Panc1 (cell line): ENCODE data around the gene DLG3. TPM values are rescaled to one million over a fixed set of nuclear protein-coding genes. Genes with fewer than 3 reads are reported as not detected.

Source experiments
- ATAC-seq: fragments of 200-7000 bp; cut with Tn5 transposase; 2 replicates; pipeline ENCODE4 v1.9.1; 2020; ENCODE audit warnings: mild to moderate bottlenecking, moderate library complexity
- BruUV-seq: library from RNA; stranded (reverse); fragments of 400-500 nt; replicated peaks from 2 replicates; lab custom pipeline; 2021; lab: Mats Ljungman, UMichigan
- CTCF ChIA-PET: fragments of 300-600 bp; sonication (Branson Sonifier 250); formaldehyde crosslinking; loops from one replicate; lab custom pipeline; 2022; ENCODE audit warnings: antibody characterized with exemption; lab: Charles Lee
- POLR2A ChIA-PET: fragments of 300-600 bp; sonication (Branson Sonifier 250); formaldehyde crosslinking; loops from one replicate; lab custom pipeline; 2022; ENCODE audit warnings: antibody characterized with exemption; lab: Charles Lee
- DNase-seq: peaks from one replicate; pipeline ENCODE4 v3.0.0-alpha.2; 2010; ENCODE audit warnings: low read depth, low spot score
- H3K27ac ChIP-seq: 2 replicates; pipeline ENCODE4 v1.5.1; 2011; ENCODE audit warnings: mild to moderate bottlenecking, low read length, inconsistent platforms
- H3K27me3 ChIP-seq: fragments of 200-500 bp; sonication (Bioruptor generic); 2 replicates; pipeline ENCODE4 v1.6.0; 2014; ENCODE audit warnings: low read length, inconsistent platforms; ENCODE audit not compliant: control insufficient read depth, insufficient read depth
- H3K36me3 ChIP-seq: fragments of 200-500 bp; sonication (Bioruptor generic); 2 replicates; pipeline ENCODE4 v1.5.1; 2014; ENCODE audit warnings: inconsistent platforms, mild to moderate bottlenecking, low read length, moderate library complexity; ENCODE audit not compliant: control insufficient read depth, insufficient read depth
- H3K4me1 ChIP-seq: 2 replicates; pipeline ENCODE4 v1.5.1; 2011; ENCODE audit warnings: inconsistent platforms, mild to moderate bottlenecking, low read length, moderate library complexity; ENCODE audit not compliant: control insufficient read depth, insufficient read depth
- H3K4me3 ChIP-seq, 2 experiments: 2 replicates each; pipeline ENCODE4 v1.5.1; 2011 to 2012; ENCODE audit warnings: low read depth in 2 of 2, low read length in 2 of 2, mild to moderate bottlenecking in 2 of 2, inconsistent platforms in 1 of 2, moderate library complexity in 1 of 2
- H3K9me3 ChIP-seq: fragments of 200-500 bp; sonication (Bioruptor generic); 2 replicates; pipeline ENCODE4 v1.5.1; 2014; ENCODE audit warnings: low read depth, mild to moderate bottlenecking, inconsistent platforms, low read length, moderate library complexity; ENCODE audit not compliant: control insufficient read depth, insufficient read depth
- CTCF ChIP-seq: fragments of 450-650 bp; IDR thresholded peaks from 2 replicates; pipeline ENCODE4 v1.5.1; 2017; ENCODE audit warnings: mild to moderate bottlenecking
- POLR2AphosphoS5 ChIP-seq: IDR thresholded peaks from 2 replicates; pipeline ENCODE4 v1.6.1; 2012; ENCODE audit warnings: mild to moderate bottlenecking, low read depth, low read length, moderate library complexity
- REST ChIP-seq, 2 experiments: IDR thresholded peaks; 2 replicates each; pipeline ENCODE4 v1.6.1; 2011 to 2012; ENCODE audit warnings: low read depth in 2 of 2, control low read depth in 1 of 2, low read length in 1 of 2, mild to moderate bottlenecking in 1 of 2, moderate library complexity in 1 of 2; ENCODE audit not compliant: insufficient read depth in 1 of 2
- SIN3A ChIP-seq: IDR thresholded peaks from 2 replicates; pipeline ENCODE4 v1.6.1; 2012; ENCODE audit warnings: low read depth, mild to moderate bottlenecking, low read length, moderate library complexity, borderline replicate concordance; ENCODE audit not compliant: insufficient read depth
- TCF7L2 ChIP-seq: IDR thresholded peaks from 2 replicates; pipeline ENCODE4 v1.6.1; 2011; ENCODE audit warnings: mild to moderate bottlenecking, low read depth, low read length, inconsistent platforms
- in situ Hi-C: cut with HindIII; loops from 2 replicates; pipeline ENCODE4 v1.10.0; 2016; ENCODE audit warnings: low sequenced_read_pairs, low pct_unique_long_range_greater_than_20kb
- intact Hi-C: fragments of 100-400 bp; cut with micrococcal nuclease; formaldehyde crosslinking; loops from one replicate; pipeline ENCODE4 v1.10.0; 2022; ENCODE audit not compliant: unreplicated experiment
- total RNA-seq: library from RNA; stranded (reverse); gene quantifications from one replicate; pipeline ENCODE4 v1.2.1, GENCODE V29; 2021; ENCODE audit not compliant: unreplicated experiment

DLG3 gene
- total RNA-seq, 1 experiment from 2014 or later, result 3.0 TPM

GRCh38 chrX:70488856-70489255 lies 44.2 kb downstream of the DLG3 start:
- H3K9me3 ChIP-seq, result no peaks in the 10 kb centered on the region
- CTCF ChIA-PET, result no interaction called here
- BruUV-seq, result no TSS peak
- H3K27ac ChIP-seq, result no peak overlapping the region
- POLR2A ChIA-PET, result no interaction called here
- no peak for TF ChIP-seq CTCF
- TF ChIP-seq SIN3A, result no peak
- TF ChIP-seq TCF7L2, result no peak
- TF ChIP-seq REST (IDR thresholded peaks at IDR 0.05; ENCODE audit: insufficient read depth in 1 of 2, low read depth in 2 of 2, low read length in 1 of 2), result no peak
- no peak for TF ChIP-seq POLR2AphosphoS5
- H3K36me3 ChIP-seq, result no peaks in the 10 kb centered on the region
- in situ Hi-C loops (no loop called here), intact Hi-C loops (no loop called here)
- H3K27me3 ChIP-seq, result no peaks in the 10 kb centered on the region
- H3K4me1 ChIP-seq, result no peaks in the 10 kb centered on the region
- DNase-seq (no peak), ATAC-seq (no peak)
- H3K4me3 ChIP-seq, result no peak overlapping the region

- no peak for ATAC-seq
- no TSS peak for BruUV-seq
- TF ChIP-seq POLR2AphosphoS5 (no peak), REST (IDR thresholded peaks at IDR 0.05; ENCODE audit: insufficient read depth in 1 of 2, low read depth in 2 of 2, low read length in 1 of 2) (no peak), TCF7L2 (no peak), SIN3A (no peak), CTCF (no peak)
- in situ Hi-C loops (no loop called here), intact Hi-C loops (no loop called here)
- no peaks in the 10 kb centered on the region for H3K27me3 ChIP-seq
- POLR2A ChIA-PET, result no interaction called here
- no peaks in the 10 kb centered on the region for H3K9me3 ChIP-seq
- H3K36me3 ChIP-seq, result no peaks in the 10 kb centered on the region
- CTCF ChIA-PET, result no interaction called here
- no peak overlapping the region for H3K4me3 ChIP-seq
- H3K4me1 ChIP-seq, result no peaks in the 10 kb centered on the region
- H3K27ac ChIP-seq, result no peak overlapping the region
- DNase-seq, result no peak
These were observed 49.8 kb downstream of the DLG3 start for GRCh38 chrX:70494441-70494840.
